Effector CD4-positive, alpha-beta T cell (primary cell): ENCODE measurements around the gene NUCKS1.

Experiments
- DNase-seq: peaks from one replicate; pipeline ENCODE4 v3.0.0-alpha.2; 2020

The NUCKS1 gene

GRCh38 chr1:205668951-205669340, 81.0 kb downstream of the NUCKS1 start:
- no peak for DNase-seq

DNA sequence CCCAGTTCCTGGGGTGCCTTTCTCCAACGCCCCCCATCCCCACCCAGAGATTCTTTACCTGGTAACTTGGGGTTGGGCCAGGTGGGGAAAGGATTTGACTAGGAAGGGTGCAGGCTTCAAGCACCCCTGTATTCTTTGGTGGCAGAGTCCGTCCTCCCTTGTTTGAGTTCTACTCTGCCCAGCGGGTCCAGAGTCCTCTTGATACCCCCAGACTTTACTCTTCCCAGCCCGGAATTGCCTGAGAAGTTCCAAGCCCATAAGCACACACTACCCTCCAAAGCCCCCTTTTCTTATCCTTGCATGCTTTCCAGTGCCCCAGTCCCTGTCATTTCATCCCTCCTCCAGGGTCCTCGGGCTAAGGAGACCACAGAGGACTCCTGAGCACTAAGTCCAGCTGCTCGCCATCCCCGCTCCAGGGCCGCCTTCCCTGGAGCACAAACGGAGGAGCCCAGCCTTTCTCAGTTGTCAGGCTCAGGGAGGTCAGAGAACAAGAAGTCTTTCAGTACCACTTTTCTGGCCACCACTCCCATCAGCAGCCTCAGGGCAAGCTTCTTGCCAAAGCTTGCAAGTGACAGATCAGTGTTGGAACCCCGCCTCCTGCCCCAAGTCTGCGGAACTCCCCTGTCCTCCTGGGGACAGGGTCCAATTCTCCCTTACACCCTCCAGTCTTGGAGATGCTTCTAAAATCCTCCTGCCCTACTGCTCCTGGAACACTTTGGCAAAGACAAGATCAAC, 81.9 kb downstream of the NUCKS1 start:
- no peak for DNase-seq

DNA sequence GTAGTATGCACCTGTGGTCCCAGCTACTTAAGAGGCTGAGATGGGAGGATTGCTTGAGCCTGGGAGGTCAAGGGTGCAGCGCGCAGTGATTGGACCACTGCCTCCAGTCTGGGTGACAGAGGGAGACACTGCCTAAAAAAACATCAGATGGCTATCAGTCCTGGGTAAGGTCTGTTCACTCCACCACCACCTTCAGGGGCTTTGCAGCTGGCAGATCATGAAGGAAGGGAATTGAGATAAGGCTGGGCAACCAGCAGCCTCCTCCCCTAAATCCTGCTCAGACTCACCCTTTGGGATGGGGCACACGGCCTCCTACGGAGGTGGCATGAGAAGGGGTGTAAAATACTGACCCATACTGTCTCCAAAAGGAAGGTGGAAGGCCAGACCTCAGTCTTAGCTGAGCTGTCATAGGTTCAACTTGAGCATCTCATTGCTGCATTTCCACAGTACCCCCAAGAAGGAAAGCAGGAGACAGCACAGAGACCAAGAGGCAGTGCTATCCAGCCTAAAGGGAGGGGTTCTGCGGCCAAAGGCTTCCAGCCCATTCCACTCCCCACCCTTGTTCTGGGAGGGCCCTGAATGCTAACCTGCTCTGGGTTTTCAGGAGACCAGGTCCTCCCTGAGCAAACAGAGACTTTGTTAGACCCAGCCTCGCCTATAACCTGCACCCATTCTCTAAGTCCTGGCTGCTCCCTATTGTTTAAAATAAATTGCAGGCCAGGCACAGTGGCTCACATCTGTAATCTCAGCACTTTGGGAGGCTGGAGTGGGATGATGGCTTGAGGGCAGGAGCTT, 83.4 kb downstream of the NUCKS1 start:
- no peak for DNase-seq

DNA sequence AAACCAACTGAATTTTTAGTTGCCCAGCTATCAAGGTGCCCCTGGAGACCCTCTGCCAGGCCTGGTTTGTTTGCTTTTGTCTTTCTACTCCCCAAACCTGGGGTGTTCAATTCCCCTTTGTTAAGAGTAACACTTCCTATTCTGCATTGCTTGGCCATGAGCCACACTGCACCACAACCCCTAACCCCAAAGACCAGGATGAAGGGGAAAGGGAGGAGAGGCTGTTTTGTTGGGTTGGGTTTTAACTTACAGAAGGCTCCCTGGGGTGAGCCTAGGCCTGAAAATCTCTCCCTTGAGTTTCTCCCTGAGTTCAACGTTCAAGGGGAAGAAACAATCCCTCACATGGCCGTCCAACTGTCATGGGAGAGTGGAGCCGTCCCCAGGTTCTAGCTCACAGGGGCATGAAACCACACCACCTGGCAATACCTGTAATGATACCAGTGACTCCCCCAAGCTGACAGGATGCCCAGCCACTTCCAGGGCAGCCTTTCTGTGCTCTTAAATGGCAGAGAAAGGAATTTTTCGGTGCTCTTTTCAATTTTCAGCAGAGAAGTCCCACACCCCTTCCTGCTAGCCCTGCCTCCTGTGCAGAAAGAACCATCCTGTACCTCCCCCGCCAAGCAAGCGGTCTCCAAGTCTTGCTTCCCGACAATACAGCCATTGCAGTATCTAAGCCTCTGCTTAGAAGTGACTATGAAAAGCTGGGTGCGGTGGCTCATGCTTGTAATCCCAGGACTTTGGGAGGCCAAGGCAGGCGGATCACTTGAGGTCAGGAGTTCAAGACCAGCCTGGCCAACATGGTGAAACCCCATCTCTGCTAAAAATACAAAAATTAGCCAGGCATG, 84.6 kb downstream of the NUCKS1 start:
- no peak for DNase-seq

- no peak for DNase-seq
These were observed 85.5 kb downstream of the NUCKS1 start for GRCh38 chr1:205664399-205665017.

- DNase-seq = no peak
These were observed 86.6 kb downstream of the NUCKS1 start for GRCh38 chr1:205663286-205663936.
